ENCODE results near the gene HS2ST1. TPM values are rescaled to one million over a fixed set of nuclear protein-coding genes. Genes with fewer than 3 reads are reported as not detected.
A peak's percentile ranks its signal among the peaks of the same experiment; 100 is the strongest.

Gene HS2ST1
- total and polyA plus RNA-seq, 10 of the 15 experiments (the other 5 are each of a cell fraction or from before 2014, with no cell fraction given), result 5.4 to 30.8 (median 18.6) TPM

DNA sequence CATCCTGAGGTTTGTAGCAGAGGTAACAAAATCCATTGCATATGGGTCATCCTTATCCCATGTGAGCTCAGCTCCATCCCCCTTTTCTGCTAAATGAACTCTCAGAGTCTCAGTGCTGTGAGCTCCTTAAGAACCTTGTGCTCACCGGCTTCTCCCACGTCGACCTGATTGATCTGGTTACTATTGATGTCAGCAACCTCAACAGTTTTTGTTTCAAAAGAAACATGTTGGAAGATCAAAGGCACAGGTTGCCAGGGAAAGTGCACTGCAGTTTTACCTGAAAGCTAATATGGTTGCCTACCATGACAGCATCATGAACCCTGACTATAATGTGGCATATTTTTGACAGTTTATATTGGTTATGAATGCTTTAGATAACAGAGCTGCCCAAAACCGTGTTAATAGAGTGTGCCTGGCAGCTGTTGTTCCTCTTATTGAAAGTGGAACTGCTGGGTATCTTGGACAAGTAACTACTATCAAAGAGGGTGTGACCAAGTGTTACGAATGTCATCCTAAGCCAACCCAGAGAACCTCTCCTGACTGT is 131.4 kb downstream of the HS2ST1 start:
- Histone ChIP-seq H3K4me1 (ENCODE audit: control insufficient read depth, insufficient read depth, low read length) (peaks cover 14% of the 10 kb centered on the region), H3K27ac (ENCODE audit: control insufficient read depth, insufficient read depth) (peak overlapping the region; percentile 41), H3K4me2 (ENCODE audit: control insufficient read depth, insufficient read depth) (peak overlapping the region; percentile 36), H3K9ac (ENCODE audit: control insufficient read depth, insufficient read depth, low read length) (no peak overlapping the region), H3K79me2 (ENCODE audit: control insufficient read depth, insufficient read depth, low read length) (peaks cover 27% of the 10 kb centered on the region), H3K4me3 (no peak overlapping the region), H3K36me3 (ENCODE audit: control insufficient read depth in 2 of 2, insufficient read depth in 2 of 2, low read length in 1 of 2) (no peaks in the 10 kb centered on the region), H3K9me3 (replicated peaks; ENCODE audit: control insufficient read depth, insufficient read depth, low read length) (peaks cover 2% of the 10 kb centered on the region), H3K27me3 (replicated peaks in 1 of 2; ENCODE audit: control insufficient read depth in 2 of 2, insufficient read depth in 2 of 2, low read length in 1 of 2) (no peaks in the 10 kb centered on the region), H4K20me1 (ENCODE audit: control insufficient read depth, insufficient read depth) (no peaks in the 10 kb centered on the region), H2AFZ (ENCODE audit: control insufficient read depth, low read depth, low read length) (peak overlapping the region; percentile 8; the same call in 1 of the 2 replicates)
- ChIA-PET POLR2A (interaction anchor here (3.2 to 3.7 kb wide), 2 partner anchors 13 to 132 kb away, joined by 18 to 30 read pairs; partner anchors contain the start of genes HS2ST1 and SELENOF), CTCF (interaction anchor here (1.0 to 3.3 kb wide), 12 partner anchors 10 to 133 kb away, joined by 3 to 26 read pairs (median 4); no protein-coding TSS in a partner anchor), SMC1A (ENCODE audit: uncharacterized antibody, unreplicated experiment) (interaction anchor here (0.9 to 3.9 kb wide), 17 partner anchors 9 to 131 kb away, joined by 3 to 65 read pairs (median 6); partner anchors contain the start of genes HS2ST1 and SELENOF), RAD21 (ENCODE audit: unreplicated experiment) (interaction anchor here (1.1 to 3.1 kb wide), 8 partner anchors 8 to 178 kb away, joined by 3 to 34 read pairs (median 10); partner anchors contain the start of genes HS2ST1 and SELENOF)
- intact Hi-C loops (cut with micrococcal nuclease; ENCODE audit: unreplicated experiment) (no loop called here), in situ Hi-C loops (cut with MboI) (no loop called here)
- WGBS (ENCODE audit: insufficient coverage, insufficient replicate concordance, low lambda C conversion rate, missing lambda C conversion rate), result 19% methylated on average over 5 of the region's 5 CpGs
- no peak for DNase-seq (ENCODE audit: low read depth, low spot score)
- no TSS peak for BruUV-seq (replicated peaks)
- peak; percentile 78 for ATAC-seq
- FAIRE-seq, result no peak
- TF ChIP-seq JUNB (IDR thresholded peaks at IDR 0.05) (peak; percentile 77), PML (IDR thresholded peaks at IDR 0.05; ENCODE audit: low read length) (no peak), ASH2L (IDR thresholded peaks at IDR 0.05; ENCODE audit: borderline replicate concordance, low read depth) (no peak), SREBF2 (IDR thresholded peaks at IDR 0.05; ENCODE audit: low read length) (no peak), JUND (IDR thresholded peaks at IDR 0.05; ENCODE audit: low read depth, low read length) (no peak), BACH1 (IDR thresholded peaks at IDR 0.05; ENCODE audit: borderline replicate concordance) (no peak), FOXM1 (IDR thresholded peaks at IDR 0.05; ENCODE audit: low read depth, low read length) (peak; percentile 43; the same call in 1 of the 2 replicates), ZNF622 (IDR thresholded peaks at IDR 0.05) (no peak), TARDBP (IDR thresholded peaks at IDR 0.05; ENCODE audit: borderline replicate concordance) (no peak), STAT3 (IDR thresholded peaks at IDR 0.05; ENCODE audit: low read depth, low read length) (no peak), MEF2A (IDR thresholded peaks at IDR 0.05; ENCODE audit: insufficient read depth, low read depth, low read length) (no peak), SMAD5 (IDR thresholded peaks at IDR 0.05; ENCODE audit: low read depth) (no peak), POU2F2 (IDR thresholded peaks at IDR 0.05; ENCODE audit: borderline replicate concordance, low read depth, low read length) (no peak), SPI1 (IDR thresholded peaks at IDR 0.05; ENCODE audit: borderline replicate concordance, insufficient read depth, low read depth, low read length) (0 out of 2 replicates have a peak, but pooled peaks have one; percentile 23), YBX1 (IDR thresholded peaks at IDR 0.05) (no peak), HCFC1 (IDR thresholded peaks at IDR 0.05; ENCODE audit: low read length) (no peak), IKZF2 (IDR thresholded peaks at IDR 0.05) (no peak)
- TF ChIP-seq, protein P1, sequence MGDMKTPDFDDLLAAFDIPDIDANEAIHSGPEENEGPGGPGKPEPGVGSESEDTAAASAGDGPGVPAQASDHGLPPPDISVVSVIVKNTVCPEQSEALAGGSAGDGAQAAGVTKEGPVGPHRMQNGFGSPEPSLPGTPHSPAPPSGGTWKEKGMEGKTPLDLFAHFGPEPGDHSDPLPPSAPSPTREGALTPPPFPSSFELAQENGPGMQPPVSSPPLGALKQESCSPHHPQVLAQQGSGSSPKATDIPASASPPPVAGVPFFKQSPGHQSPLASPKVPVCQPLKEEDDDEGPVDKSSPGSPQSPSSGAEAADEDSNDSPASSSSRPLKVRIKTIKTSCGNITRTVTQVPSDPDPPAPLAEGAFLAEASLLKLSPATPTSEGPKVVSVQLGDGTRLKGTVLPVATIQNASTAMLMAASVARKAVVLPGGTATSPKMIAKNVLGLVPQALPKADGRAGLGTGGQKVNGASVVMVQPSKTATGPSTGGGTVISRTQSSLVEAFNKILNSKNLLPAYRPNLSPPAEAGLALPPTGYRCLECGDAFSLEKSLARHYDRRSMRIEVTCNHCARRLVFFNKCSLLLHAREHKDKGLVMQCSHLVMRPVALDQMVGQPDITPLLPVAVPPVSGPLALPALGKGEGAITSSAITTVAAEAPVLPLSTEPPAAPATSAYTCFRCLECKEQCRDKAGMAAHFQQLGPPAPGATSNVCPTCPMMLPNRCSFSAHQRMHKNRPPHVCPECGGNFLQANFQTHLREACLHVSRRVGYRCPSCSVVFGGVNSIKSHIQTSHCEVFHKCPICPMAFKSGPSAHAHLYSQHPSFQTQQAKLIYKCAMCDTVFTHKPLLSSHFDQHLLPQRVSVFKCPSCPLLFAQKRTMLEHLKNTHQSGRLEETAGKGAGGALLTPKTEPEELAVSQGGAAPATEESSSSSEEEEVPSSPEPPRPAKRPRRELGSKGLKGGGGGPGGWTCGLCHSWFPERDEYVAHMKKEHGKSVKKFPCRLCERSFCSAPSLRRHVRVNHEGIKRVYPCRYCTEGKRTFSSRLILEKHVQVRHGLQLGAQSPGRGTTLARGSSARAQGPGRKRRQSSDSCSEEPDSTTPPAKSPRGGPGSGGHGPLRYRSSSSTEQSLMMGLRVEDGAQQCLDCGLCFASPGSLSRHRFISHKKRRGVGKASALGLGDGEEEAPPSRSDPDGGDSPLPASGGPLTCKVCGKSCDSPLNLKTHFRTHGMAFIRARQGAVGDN (IDR thresholded peaks at IDR 0.05), result no peak
- TF ChIP-seq, protein P2, sequence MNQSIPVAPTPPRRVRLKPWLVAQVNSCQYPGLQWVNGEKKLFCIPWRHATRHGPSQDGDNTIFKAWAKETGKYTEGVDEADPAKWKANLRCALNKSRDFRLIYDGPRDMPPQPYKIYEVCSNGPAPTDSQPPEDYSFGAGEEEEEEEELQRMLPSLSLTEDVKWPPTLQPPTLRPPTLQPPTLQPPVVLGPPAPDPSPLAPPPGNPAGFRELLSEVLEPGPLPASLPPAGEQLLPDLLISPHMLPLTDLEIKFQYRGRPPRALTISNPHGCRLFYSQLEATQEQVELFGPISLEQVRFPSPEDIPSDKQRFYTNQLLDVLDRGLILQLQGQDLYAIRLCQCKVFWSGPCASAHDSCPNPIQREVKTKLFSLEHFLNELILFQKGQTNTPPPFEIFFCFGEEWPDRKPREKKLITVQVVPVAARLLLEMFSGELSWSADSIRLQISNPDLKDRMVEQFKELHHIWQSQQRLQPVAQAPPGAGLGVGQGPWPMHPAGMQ (IDR thresholded peaks at IDR 0.05; ENCODE audit: borderline replicate concordance), result no peak
- TF ChIP-seq, protein P3, sequence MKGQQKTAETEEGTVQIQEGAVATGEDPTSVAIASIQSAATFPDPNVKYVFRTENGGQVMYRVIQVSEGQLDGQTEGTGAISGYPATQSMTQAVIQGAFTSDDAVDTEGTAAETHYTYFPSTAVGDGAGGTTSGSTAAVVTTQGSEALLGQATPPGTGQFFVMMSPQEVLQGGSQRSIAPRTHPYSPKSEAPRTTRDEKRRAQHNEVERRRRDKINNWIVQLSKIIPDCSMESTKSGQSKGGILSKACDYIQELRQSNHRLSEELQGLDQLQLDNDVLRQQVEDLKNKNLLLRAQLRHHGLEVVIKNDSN (IDR thresholded peaks at IDR 0.05; ENCODE audit: borderline replicate concordance, extremely low read length, insufficient read depth, low read depth, low read length), result no peak
